SU-DHL-6 (cell line): ENCODE data around the gene CBL.

Experiments used
- H2AFZ ChIP-seq: fragments of 200-600 bp; sonication (generic); 2 replicates; pipeline ENCODE4 v1.6.1; 2014; ENCODE audit warnings: low read depth, mild to moderate bottlenecking, moderate library complexity, mixed read lengths, antibody characterized with exemption, low read length; ENCODE audit not compliant: severe bottlenecking
- H3F3A ChIP-seq: fragments of 200-600 bp; shearing (Covaris generic); 2 replicates; pipeline ENCODE4 v1.6.0; 2016; ENCODE audit warnings: antibody characterized with exemption, mild to moderate bottlenecking; ENCODE audit not compliant: insufficient read depth
- H3K27ac ChIP-seq: fragments of 200-600 bp; sonication (generic); 2 replicates; pipeline ENCODE4 v1.5.1; 2016; ENCODE audit warnings: low read depth, mild to moderate bottlenecking, low read length, moderate library complexity, mixed read lengths
- H3K27me3 ChIP-seq: fragments of 200-600 bp; sonication (generic), shearing (Covaris generic); 2 replicates; pipeline ENCODE4 v1.6.0; 2014; ENCODE audit warnings: mild to moderate bottlenecking, low read length
- H3K36me3 ChIP-seq: fragments of 200-600 bp; sonication (generic); 2 replicates; pipeline ENCODE4 v1.6.1; 2014; ENCODE audit warnings: mild to moderate bottlenecking, low read length, mixed read lengths
- H3K4me2 ChIP-seq: fragments of 300-600, 200-600 bp; shearing (Covaris generic), sonication (generic); 2 replicates; pipeline ENCODE4 v1.6.0; 2014; ENCODE audit warnings: low read length, low read depth, mild to moderate bottlenecking; ENCODE audit not compliant: poor library complexity, severe bottlenecking
- H3K4me3 ChIP-seq: fragments of 200-600 bp; sonication (generic); 2 replicates; pipeline ENCODE4 v1.5.1; 2014; ENCODE audit warnings: antibody characterized with exemption, low read length, mild to moderate bottlenecking, mixed read lengths; ENCODE audit not compliant: insufficient read depth, poor library complexity, severe bottlenecking
- H3K79me2 ChIP-seq: fragments of 200-600 bp; sonication (generic); 2 replicates; pipeline ENCODE4 v1.6.1; 2014; ENCODE audit warnings: mild to moderate bottlenecking, low read length, moderate library complexity; ENCODE audit not compliant: insufficient read depth
- H3K9ac ChIP-seq: fragments of 200-600 bp; sonication (generic); 2 replicates; pipeline ENCODE4 v1.7.0; 2014; ENCODE audit warnings: mild to moderate bottlenecking, low read length
- H3K9me2 ChIP-seq: fragments of 200-600 bp; sonication (generic); replicated peaks from 2 replicates; pipeline ENCODE4 v1.6.1; 2014; ENCODE audit warnings: low read length; ENCODE audit not compliant: insufficient read depth
- H3K9me3 ChIP-seq: fragments of 200-600 bp; sonication (generic); 2 replicates; pipeline ENCODE4 v1.6.1; 2014; ENCODE audit warnings: low read length, mixed read lengths; ENCODE audit not compliant: insufficient read depth
- H4K20me1 ChIP-seq: fragments of 200-600 bp; sonication (generic); 2 replicates; pipeline ENCODE4 v1.6.1; 2014; ENCODE audit warnings: low read depth, mild to moderate bottlenecking, antibody characterized with exemption, low read length, moderate library complexity, mixed read lengths
- CTCF ChIP-seq: fragments of 200-600 bp; sonication (generic); IDR thresholded peaks from one replicate; pipeline ENCODE4 v1.5.1; 2017; ENCODE audit warnings: antibody characterized with exemption, mild to moderate bottlenecking, low read length, moderate library complexity; ENCODE audit not compliant: insufficient read depth, poor library complexity, severe bottlenecking
- EZH2phosphoT487 ChIP-seq: fragments of 200-600 bp; sonication (generic), shearing (Covaris generic); conservative IDR thresholded peaks from 2 replicates; pipeline ENCODE4 v1.6.1; 2018; ENCODE audit warnings: mild to moderate bottlenecking, antibody characterized with exemption, low read length, moderate library complexity, mixed read lengths

CBL gene

GRCh38 chr11:119338965-119339588 is 132.9 kb downstream of the CBL start:
- Histone ChIP-seq H3F3A (no peaks in the 10 kb centered on the region), H3K9me3 (no peaks in the 10 kb centered on the region), H4K20me1 (no peaks in the 10 kb centered on the region), H3K9ac (no peak overlapping the region), H3K4me2 (no peak overlapping the region), H3K79me2 (peaks cover 6% of the 10 kb centered on the region; the same call in 1 of the 2 replicates), H3K4me3 (no peak overlapping the region), H3K9me2 (no peaks in the 10 kb centered on the region), H2AFZ (no peak overlapping the region), H3K27me3 (no peaks in the 10 kb centered on the region), H3K27ac (no peak overlapping the region), H3K36me3 (no peaks in the 10 kb centered on the region)
- no peak for TF ChIP-seq CTCF
- TF ChIP-seq EZH2phosphoT487: no peak

- H4K20me1 ChIP-seq: no peaks in the 10 kb centered on the region
- H3K27me3 ChIP-seq: no peaks in the 10 kb centered on the region
- no peaks in the 10 kb centered on the region for H3K9me2 ChIP-seq
- no peak overlapping the region for H3K4me3 ChIP-seq
- no peak overlapping the region for H3K9ac ChIP-seq
- no peak overlapping the region for H3K27ac ChIP-seq
- H3K9me3 ChIP-seq: no peaks in the 10 kb centered on the region
- no peaks in the 10 kb centered on the region for H3F3A ChIP-seq
- no peaks in the 10 kb centered on the region for H3K36me3 ChIP-seq
- H2AFZ ChIP-seq: no peak overlapping the region
- H3K79me2 ChIP-seq: peaks cover 3% of the 10 kb centered on the region; the same call in 1 of the 2 replicates
- no peak overlapping the region for H3K4me2 ChIP-seq
- TF ChIP-seq EZH2phosphoT487: no peak
- no peak for TF ChIP-seq CTCF
Observed at GRCh38 chr11:119339589-119340334, 133.6 kb downstream of the CBL start.

- H4K20me1 ChIP-seq: no peaks in the 10 kb centered on the region
- TF ChIP-seq CTCF (no peak), EZH2phosphoT487 (no peak)
- no peak within 1 kb of the TSS for H3K4me2 ChIP-seq
- no peaks in the 10 kb centered on the region for H3K36me3 ChIP-seq
- H3K4me3 ChIP-seq: no peak within 1 kb of the TSS
- no peaks in the 10 kb centered on the region for H3F3A ChIP-seq
- no peak within 1 kb of the TSS for H3K27ac ChIP-seq
- no peaks in the 10 kb centered on the region for H3K79me2 ChIP-seq
- H3K9me3 ChIP-seq: no peaks in the 10 kb centered on the region
- H3K27me3 ChIP-seq: no peaks in the 10 kb centered on the region
- H3K9ac ChIP-seq: no peak within 1 kb of the TSS
- no peaks in the 10 kb centered on the region for H3K9me2 ChIP-seq
- no peak within 1 kb of the TSS for H2AFZ ChIP-seq
Observed at GRCh38 chr11:119340335-119341221, 134.4 kb downstream of the CBL start, which contains the start of gene C1QTNF5. C1QTNF5 (minus strand) TSS chr11:119340883; CDS start chr11:119340397, 486 bp downstream.
